ENCODE results near the gene CBX8. TPM values are rescaled to one million over a fixed set of nuclear protein-coding genes. Genes with fewer than 3 reads are reported as not detected.

CBX8 gene
- total and polyA plus RNA-seq, 10 donors: 2.1 to 5.6 (median 3.4) TPM

- no peaks in the 10 kb centered on the region for H3K36me3 ChIP-seq
- H3K9me3 ChIP-seq: peaks cover 0 to 30% (median 0%) of the 10 kb centered on the region in 8 donors
- H3K27me3 ChIP-seq (replicated peaks in 1 of 7): peaks cover 49 to 85% (median 83%) of the 10 kb centered on the region in 7 donors
- H3K27ac ChIP-seq: no peak overlapping the region
- H3K4me3 ChIP-seq: peak overlapping the region in 1 of 8 donors; percentile 80
- WGBS, 5 donors: 3 to 4% (median 3%) methylated on average over 25 to 44 of the region's 44 CpGs
- intact Hi-C loops (cut with DNase I; ENCODE audit: low total_unique reads): loop anchor here (5.0 kb wide), 1 partner anchor 42 kb away; no protein-coding TSS in a partner anchor
- TF ChIP-seq POLR2A (IDR thresholded peaks at IDR 0.05) (no peak), POLR2AphosphoS5 (IDR thresholded peaks at IDR 0.05) (no peak)
- TF ChIP-seq, protein P1, sequence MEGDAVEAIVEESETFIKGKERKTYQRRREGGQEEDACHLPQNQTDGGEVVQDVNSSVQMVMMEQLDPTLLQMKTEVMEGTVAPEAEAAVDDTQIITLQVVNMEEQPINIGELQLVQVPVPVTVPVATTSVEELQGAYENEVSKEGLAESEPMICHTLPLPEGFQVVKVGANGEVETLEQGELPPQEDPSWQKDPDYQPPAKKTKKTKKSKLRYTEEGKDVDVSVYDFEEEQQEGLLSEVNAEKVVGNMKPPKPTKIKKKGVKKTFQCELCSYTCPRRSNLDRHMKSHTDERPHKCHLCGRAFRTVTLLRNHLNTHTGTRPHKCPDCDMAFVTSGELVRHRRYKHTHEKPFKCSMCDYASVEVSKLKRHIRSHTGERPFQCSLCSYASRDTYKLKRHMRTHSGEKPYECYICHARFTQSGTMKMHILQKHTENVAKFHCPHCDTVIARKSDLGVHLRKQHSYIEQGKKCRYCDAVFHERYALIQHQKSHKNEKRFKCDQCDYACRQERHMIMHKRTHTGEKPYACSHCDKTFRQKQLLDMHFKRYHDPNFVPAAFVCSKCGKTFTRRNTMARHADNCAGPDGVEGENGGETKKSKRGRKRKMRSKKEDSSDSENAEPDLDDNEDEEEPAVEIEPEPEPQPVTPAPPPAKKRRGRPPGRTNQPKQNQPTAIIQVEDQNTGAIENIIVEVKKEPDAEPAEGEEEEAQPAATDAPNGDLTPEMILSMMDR (IDR thresholded peaks at IDR 0.05 in 8 of 11, conservative IDR thresholded peaks at IDR 0.05 in 3 of 11): no peak
- DNase-seq: no peak
- H3K4me1 ChIP-seq: peaks cover 37 to 94% (median 87%) of the 10 kb centered on the region in 6 donors
These were observed 3.7 kb upstream of the CBX8 start for GRCh38 chr17:79800325-79801155.

- H3K4me1 ChIP-seq: peaks cover 37 to 89% (median 84%) of the 10 kb centered on the region in 6 donors
- peaks cover 0 to 30% (median 0%) of the 10 kb centered on the region in 8 donors for H3K9me3 ChIP-seq
- peak overlapping the region in 1 of 8 donors; percentile 80 for H3K4me3 ChIP-seq
- peaks cover 0 to 7% (median 2%) of the 10 kb centered on the region in 6 donors for H3K36me3 ChIP-seq
- peaks cover 46 to 80% (median 75%) of the 10 kb centered on the region in 7 donors for H3K27me3 ChIP-seq (replicated peaks in 1 of 7)
- 3 to 5% (median 4%) methylated on average over 31 of the region's 31 CpGs for WGBS, 5 donors
- H3K27ac ChIP-seq: no peak overlapping the region
- intact Hi-C loops (cut with DNase I; ENCODE audit: low total_unique reads): loop anchor here (5.0 kb wide), 2 partner anchors 43 to 193 kb away; no protein-coding TSS in a partner anchor
- DNase-seq: no peak
- TF ChIP-seq, protein P1 (IDR thresholded peaks at IDR 0.05 in 8 of 11, conservative IDR thresholded peaks at IDR 0.05 in 3 of 11): no peak
- TF ChIP-seq POLR2A (IDR thresholded peaks at IDR 0.05): no peak
- TF ChIP-seq POLR2AphosphoS5 (IDR thresholded peaks at IDR 0.05): no peak
These were observed 2.9 kb upstream of the CBX8 start for GRCh38 chr17:79799538-79800324.

- intact Hi-C loops (cut with DNase I; ENCODE audit: low total_unique reads): loop anchor here (5.0 kb wide), 1 partner anchor 193 kb away; no protein-coding TSS in a partner anchor
- peaks cover 37 to 83% (median 79%) of the 10 kb centered on the region in 6 donors for H3K4me1 ChIP-seq
- H3K27ac ChIP-seq: no peak overlapping the region
- peaks cover 46 to 79% (median 69%) of the 10 kb centered on the region in 7 donors for H3K27me3 ChIP-seq (replicated peaks in 1 of 7)
- peaks cover 0 to 28% (median 0%) of the 10 kb centered on the region in 8 donors for H3K9me3 ChIP-seq
- no peak for DNase-seq
- no peak for TF ChIP-seq POLR2AphosphoS5 (IDR thresholded peaks at IDR 0.05)
- peak overlapping the region in 1 of 8 donors; percentile 80 for H3K4me3 ChIP-seq
- 4 to 9% (median 6%) methylated on average over 15 to 23 of the region's 23 CpGs for WGBS, 5 donors
- H3K36me3 ChIP-seq: peaks cover 0 to 11% (median 2%) of the 10 kb centered on the region in 6 donors
These were observed 2.3 kb upstream of the CBX8 start for GRCh38 chr17:79799174-79799537.

- Histone ChIP-seq H3K4me3 (peak overlapping the region in 7 of 8 donors; percentile 60 to 80 (median 63)), H3K9me3 (peaks cover 0 to 22% (median 0%) of the 10 kb centered on the region in 8 donors), H3K27me3 (replicated peaks in 1 of 7) (peaks cover 41 to 79% (median 65%) of the 10 kb centered on the region in 7 donors), H3K27ac (peak overlapping the region in 1 of 8 donors; percentile 86), H3K4me1 (peaks cover 37 to 78% (median 72%) of the 10 kb centered on the region in 6 donors), H3K36me3 (peaks cover 0 to 11% (median 2%) of the 10 kb centered on the region in 6 donors)
- intact Hi-C loops (cut with DNase I; ENCODE audit: low total_unique reads): loop anchor here (5.0 kb wide), 1 partner anchor 194 kb away; no protein-coding TSS in a partner anchor
- TF ChIP-seq POLR2A (IDR thresholded peaks at IDR 0.05): no peak
- TF ChIP-seq, protein P1 (IDR thresholded peaks at IDR 0.05 in 8 of 11, conservative IDR thresholded peaks at IDR 0.05 in 3 of 11): no peak
- peak in 1 of 3 donors; percentile 30 for TF ChIP-seq POLR2AphosphoS5 (IDR thresholded peaks at IDR 0.05)
- WGBS, 5 donors: 2 to 4% (median 2%) methylated on average over 55 to 70 of the region's 70 CpGs
- no peak for DNase-seq
These were observed 1.7 kb upstream of the CBX8 start for GRCh38 chr17:79798299-79799173.

All from spleen (tissue), 11 donors.